Astrocyte (in vitro differentiated cells and primary cell): ENCODE data around the gene L1CAM.

Source experiments
- EZH2 ChIP-seq: IDR thresholded peaks from 2 replicates; pipeline ENCODE4 v1.6.1; 2012; ENCODE audit warnings: mild to moderate bottlenecking, low read length, inconsistent platforms; ENCODE audit not compliant: insufficient read depth
- TF ChIP-seq, protein P1 (sequence below): IDR thresholded peaks from 2 replicates; pipeline ENCODE4 v1.5.1; 2011; ENCODE audit warnings: low read depth, mild to moderate bottlenecking, inconsistent platforms, low read length, moderate library complexity; ENCODE audit not compliant: insufficient read depth

DNA sequence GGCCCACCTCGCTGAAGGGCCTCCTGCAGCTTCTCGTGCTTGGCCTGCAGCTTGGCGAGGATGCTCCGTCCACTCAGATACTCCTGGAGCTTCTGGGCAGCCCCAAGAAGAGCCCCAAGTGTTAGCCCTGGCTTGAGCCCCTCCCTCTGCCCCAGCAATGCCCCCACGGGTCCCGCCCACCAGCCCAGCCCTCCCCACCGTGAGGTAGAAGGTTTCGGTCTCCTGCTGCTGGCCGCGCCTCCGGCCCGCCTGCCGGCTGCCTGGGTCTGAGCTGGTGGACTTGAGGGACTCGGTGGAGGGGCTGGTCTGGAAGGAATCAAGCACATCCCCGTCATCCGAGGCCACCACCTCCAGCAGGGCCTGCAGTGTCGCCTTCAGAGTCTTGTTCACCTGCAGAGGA is 27.2 kb upstream of the L1CAM start:
- TF ChIP-seq, protein P1, sequence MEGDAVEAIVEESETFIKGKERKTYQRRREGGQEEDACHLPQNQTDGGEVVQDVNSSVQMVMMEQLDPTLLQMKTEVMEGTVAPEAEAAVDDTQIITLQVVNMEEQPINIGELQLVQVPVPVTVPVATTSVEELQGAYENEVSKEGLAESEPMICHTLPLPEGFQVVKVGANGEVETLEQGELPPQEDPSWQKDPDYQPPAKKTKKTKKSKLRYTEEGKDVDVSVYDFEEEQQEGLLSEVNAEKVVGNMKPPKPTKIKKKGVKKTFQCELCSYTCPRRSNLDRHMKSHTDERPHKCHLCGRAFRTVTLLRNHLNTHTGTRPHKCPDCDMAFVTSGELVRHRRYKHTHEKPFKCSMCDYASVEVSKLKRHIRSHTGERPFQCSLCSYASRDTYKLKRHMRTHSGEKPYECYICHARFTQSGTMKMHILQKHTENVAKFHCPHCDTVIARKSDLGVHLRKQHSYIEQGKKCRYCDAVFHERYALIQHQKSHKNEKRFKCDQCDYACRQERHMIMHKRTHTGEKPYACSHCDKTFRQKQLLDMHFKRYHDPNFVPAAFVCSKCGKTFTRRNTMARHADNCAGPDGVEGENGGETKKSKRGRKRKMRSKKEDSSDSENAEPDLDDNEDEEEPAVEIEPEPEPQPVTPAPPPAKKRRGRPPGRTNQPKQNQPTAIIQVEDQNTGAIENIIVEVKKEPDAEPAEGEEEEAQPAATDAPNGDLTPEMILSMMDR = no peak
- TF ChIP-seq EZH2 = no peak
